Measurements from ENCODE around the gene HES7. TPM values are rescaled to one million over a fixed set of nuclear protein-coding genes. Genes with fewer than 3 reads are reported as not detected.

The HES7 gene
- total RNA-seq, 1 experiment from 2014 or later, result 3.1 TPM

DNA sequence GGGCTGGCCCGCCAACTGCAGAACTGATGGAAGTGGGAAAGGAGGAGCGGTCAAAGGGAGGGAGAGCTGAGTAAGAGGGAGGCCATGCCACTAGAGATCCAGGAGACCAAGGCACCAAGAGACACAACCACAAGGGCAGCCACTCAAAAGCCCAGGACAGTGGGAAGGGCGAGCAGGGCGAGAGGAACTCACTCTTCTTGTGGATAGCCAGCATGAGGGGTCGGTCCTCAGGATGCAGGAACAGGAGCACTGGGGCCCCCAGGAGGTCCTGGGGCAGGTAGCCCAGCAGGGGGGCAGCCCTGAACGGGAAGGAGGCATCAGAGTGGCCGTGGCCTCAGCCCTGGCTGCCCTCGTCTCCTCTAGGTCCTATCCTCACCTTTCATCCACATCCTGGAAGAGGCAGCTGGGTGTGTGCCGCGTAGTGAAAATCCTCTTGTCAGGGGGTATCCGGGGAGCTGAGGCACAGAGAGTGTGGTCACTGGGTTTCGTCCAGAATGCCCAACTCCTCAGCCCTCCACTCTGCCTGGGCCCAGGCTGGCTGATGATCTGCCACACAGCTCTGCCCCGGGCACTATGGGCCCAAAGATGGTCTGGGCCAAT, 24.0 kb upstream of the HES7 start:
- no peak for DNase-seq (ENCODE audit: low spot score)
- Mint-ChIP-seq H3K4me3 (no peak overlapping the region), H3K27ac (no peak overlapping the region), H3K36me3 (peaks cover 36% of the 10 kb centered on the region), H3K27me3 (ENCODE audit: low read depth) (no peaks in the 10 kb centered on the region), H3K9me3 (no peaks in the 10 kb centered on the region), H3K4me1 (peaks cover 6% of the 10 kb centered on the region)
- ChIA-PET POLR2A (no interaction called here), CTCF (no interaction called here)
- TF ChIP-seq, protein P1, sequence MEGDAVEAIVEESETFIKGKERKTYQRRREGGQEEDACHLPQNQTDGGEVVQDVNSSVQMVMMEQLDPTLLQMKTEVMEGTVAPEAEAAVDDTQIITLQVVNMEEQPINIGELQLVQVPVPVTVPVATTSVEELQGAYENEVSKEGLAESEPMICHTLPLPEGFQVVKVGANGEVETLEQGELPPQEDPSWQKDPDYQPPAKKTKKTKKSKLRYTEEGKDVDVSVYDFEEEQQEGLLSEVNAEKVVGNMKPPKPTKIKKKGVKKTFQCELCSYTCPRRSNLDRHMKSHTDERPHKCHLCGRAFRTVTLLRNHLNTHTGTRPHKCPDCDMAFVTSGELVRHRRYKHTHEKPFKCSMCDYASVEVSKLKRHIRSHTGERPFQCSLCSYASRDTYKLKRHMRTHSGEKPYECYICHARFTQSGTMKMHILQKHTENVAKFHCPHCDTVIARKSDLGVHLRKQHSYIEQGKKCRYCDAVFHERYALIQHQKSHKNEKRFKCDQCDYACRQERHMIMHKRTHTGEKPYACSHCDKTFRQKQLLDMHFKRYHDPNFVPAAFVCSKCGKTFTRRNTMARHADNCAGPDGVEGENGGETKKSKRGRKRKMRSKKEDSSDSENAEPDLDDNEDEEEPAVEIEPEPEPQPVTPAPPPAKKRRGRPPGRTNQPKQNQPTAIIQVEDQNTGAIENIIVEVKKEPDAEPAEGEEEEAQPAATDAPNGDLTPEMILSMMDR (IDR thresholded peaks at IDR 0.05), result no peak
- TF ChIP-seq SOX15 (CRISPR knock-in tag; IDR thresholded peaks at IDR 0.05) (no peak), JUN (CRISPR knock-in tag; IDR thresholded peaks at IDR 0.05) (no peak)
- TF ChIP-seq, protein P2, sequence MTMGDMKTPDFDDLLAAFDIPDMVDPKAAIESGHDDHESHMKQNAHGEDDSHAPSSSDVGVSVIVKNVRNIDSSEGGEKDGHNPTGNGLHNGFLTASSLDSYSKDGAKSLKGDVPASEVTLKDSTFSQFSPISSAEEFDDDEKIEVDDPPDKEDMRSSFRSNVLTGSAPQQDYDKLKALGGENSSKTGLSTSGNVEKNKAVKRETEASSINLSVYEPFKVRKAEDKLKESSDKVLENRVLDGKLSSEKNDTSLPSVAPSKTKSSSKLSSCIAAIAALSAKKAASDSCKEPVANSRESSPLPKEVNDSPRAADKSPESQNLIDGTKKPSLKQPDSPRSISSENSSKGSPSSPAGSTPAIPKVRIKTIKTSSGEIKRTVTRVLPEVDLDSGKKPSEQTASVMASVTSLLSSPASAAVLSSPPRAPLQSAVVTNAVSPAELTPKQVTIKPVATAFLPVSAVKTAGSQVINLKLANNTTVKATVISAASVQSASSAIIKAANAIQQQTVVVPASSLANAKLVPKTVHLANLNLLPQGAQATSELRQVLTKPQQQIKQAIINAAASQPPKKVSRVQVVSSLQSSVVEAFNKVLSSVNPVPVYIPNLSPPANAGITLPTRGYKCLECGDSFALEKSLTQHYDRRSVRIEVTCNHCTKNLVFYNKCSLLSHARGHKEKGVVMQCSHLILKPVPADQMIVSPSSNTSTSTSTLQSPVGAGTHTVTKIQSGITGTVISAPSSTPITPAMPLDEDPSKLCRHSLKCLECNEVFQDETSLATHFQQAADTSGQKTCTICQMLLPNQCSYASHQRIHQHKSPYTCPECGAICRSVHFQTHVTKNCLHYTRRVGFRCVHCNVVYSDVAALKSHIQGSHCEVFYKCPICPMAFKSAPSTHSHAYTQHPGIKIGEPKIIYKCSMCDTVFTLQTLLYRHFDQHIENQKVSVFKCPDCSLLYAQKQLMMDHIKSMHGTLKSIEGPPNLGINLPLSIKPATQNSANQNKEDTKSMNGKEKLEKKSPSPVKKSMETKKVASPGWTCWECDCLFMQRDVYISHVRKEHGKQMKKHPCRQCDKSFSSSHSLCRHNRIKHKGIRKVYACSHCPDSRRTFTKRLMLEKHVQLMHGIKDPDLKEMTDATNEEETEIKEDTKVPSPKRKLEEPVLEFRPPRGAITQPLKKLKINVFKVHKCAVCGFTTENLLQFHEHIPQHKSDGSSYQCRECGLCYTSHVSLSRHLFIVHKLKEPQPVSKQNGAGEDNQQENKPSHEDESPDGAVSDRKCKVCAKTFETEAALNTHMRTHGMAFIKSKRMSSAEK (CRISPR knock-in tag; IDR thresholded peaks at IDR 0.05; ENCODE audit: borderline replicate concordance), result no peak
- ATAC-seq, result no peak

DNA sequence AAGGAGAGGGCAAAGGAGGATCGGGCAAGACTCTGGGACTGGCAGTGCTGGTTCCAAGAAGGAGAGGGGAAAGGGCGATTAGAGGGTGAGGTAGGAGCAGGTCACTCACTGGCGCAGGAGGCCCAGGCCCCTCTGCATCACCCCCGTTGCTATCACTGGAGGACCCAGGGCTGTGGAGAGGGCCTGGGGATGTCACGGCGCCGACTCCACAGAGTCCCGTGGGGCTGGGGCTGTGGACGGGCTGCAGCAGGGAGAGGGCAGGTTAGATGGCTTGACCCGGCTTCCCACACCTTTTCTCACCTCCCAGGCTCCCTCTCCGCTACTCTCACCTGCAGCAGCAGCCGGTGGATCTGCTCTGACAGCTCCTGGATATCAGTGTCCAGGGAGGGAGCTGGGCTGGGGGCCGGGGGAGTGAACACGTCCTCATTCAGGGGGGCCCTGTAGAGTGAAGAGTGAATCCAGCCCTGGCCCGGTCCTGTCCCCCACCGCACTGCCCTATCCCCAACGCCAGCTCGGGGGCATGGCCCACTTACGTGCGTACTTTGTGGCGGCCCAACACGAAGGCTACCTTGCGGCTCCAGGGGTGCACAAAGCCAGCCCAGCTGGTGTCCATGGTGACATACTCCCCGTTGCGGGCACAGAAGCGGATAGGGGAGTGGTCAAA, 23.4 kb upstream of the HES7 start:
- ChIA-PET CTCF (no interaction called here), POLR2A (no interaction called here)
- TF ChIP-seq, protein P3, sequence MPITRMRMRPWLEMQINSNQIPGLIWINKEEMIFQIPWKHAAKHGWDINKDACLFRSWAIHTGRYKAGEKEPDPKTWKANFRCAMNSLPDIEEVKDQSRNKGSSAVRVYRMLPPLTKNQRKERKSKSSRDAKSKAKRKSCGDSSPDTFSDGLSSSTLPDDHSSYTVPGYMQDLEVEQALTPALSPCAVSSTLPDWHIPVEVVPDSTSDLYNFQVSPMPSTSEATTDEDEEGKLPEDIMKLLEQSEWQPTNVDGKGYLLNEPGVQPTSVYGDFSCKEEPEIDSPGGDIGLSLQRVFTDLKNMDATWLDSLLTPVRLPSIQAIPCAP (CRISPR knock-in tag; IDR thresholded peaks at IDR 0.05), result no peak
- TF ChIP-seq ZNF232 (CRISPR knock-in tag; IDR thresholded peaks at IDR 0.05) (no peak), ATF1 (CRISPR knock-in tag; IDR thresholded peaks at IDR 0.05) (no peak)
- no peak for ATAC-seq
- peaks cover 36% of the 10 kb centered on the region for H3K36me3 Mint-ChIP-seq
- H3K4me1 Mint-ChIP-seq, result no peaks in the 10 kb centered on the region; the same call in 1 of the 2 replicates
- no peak overlapping the region for H3K4me3 Mint-ChIP-seq
- DNase-seq (ENCODE audit: low spot score), result no peak
- no peak overlapping the region for H3K27ac Mint-ChIP-seq
- H3K9me3 Mint-ChIP-seq, result no peaks in the 10 kb centered on the region
- no peaks in the 10 kb centered on the region for H3K27me3 Mint-ChIP-seq (ENCODE audit: low read depth)

DNA sequence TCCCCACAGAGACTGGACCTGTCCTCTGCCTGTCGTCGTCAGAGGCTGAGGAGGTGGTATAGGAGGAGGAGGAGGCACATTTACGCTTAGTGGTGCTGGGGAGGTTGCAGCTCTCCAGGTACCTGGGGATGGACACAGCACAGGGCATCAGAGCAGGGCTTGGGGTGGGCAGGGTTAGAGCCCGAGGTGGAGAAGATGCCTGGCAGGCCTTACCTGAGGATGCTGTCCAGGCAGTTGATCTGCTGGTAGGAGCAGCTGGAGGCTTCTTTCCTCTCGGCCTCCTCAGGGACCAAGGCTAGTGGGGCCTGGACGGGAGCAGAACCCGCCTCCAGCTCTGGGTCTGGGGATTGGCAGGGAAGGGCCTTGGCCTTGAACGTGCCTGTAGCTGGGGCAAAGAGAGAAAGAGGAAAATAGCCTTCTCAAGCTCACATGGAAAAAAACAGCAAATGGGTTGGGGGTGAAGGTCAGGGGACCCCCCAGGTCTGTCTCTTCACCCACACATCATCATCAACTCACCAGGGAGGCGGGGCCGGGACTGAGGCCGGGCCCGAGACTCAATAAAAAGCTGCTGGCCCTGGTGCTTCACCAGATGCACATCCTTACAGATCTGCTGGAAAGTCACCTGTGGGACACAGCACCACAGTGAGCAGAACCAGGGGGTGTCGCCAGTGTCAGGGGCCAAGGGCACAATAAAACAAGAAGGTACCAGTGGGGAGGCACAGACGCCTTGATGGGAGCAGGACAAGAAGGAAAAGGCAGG, 22.7 kb upstream of the HES7 start:
- no peak for ATAC-seq
- ChIA-PET POLR2A (no interaction called here), CTCF (interaction anchor here (0.9 kb wide), 1 partner anchor 73 kb away, joined by 3 read pairs; no protein-coding TSS in a partner anchor)
- Mint-ChIP-seq H3K27ac (no peak overlapping the region), H3K4me3 (no peak overlapping the region), H3K4me1 (no peaks in the 10 kb centered on the region; the same call in 1 of the 2 replicates), H3K9me3 (no peaks in the 10 kb centered on the region), H3K27me3 (ENCODE audit: low read depth) (no peaks in the 10 kb centered on the region), H3K36me3 (peaks cover 39% of the 10 kb centered on the region)
- DNase-seq (ENCODE audit: low spot score), result no peak
- TF ChIP-seq HMGA2 (CRISPR knock-in tag; IDR thresholded peaks at IDR 0.05), result no peak
- TF ChIP-seq, protein P4, sequence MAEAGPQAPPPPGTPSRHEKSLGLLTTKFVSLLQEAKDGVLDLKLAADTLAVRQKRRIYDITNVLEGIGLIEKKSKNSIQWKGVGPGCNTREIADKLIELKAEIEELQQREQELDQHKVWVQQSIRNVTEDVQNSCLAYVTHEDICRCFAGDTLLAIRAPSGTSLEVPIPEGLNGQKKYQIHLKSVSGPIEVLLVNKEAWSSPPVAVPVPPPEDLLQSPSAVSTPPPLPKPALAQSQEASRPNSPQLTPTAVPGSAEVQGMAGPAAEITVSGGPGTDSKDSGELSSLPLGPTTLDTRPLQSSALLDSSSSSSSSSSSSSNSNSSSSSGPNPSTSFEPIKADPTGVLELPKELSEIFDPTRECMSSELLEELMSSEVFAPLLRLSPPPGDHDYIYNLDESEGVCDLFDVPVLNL (CRISPR knock-in tag; IDR thresholded peaks at IDR 0.05; ENCODE audit: borderline replicate concordance, low read depth), result no peak
- TF ChIP-seq TP53 (CRISPR knock-in tag; IDR thresholded peaks at IDR 0.05), result no peak
- TF ChIP-seq, protein P5, sequence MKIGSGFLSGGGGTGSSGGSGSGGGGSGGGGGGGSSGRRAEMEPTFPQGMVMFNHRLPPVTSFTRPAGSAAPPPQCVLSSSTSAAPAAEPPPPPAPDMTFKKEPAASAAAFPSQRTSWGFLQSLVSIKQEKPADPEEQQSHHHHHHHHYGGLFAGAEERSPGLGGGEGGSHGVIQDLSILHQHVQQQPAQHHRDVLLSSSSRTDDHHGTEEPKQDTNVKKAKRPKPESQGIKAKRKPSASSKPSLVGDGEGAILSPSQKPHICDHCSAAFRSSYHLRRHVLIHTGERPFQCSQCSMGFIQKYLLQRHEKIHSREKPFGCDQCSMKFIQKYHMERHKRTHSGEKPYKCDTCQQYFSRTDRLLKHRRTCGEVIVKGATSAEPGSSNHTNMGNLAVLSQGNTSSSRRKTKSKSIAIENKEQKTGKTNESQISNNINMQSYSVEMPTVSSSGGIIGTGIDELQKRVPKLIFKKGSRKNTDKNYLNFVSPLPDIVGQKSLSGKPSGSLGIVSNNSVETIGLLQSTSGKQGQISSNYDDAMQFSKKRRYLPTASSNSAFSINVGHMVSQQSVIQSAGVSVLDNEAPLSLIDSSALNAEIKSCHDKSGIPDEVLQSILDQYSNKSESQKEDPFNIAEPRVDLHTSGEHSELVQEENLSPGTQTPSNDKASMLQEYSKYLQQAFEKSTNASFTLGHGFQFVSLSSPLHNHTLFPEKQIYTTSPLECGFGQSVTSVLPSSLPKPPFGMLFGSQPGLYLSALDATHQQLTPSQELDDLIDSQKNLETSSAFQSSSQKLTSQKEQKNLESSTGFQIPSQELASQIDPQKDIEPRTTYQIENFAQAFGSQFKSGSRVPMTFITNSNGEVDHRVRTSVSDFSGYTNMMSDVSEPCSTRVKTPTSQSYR (CRISPR knock-in tag; IDR thresholded peaks at IDR 0.05), result no peak
- no peak for TF ChIP-seq JUN (CRISPR knock-in tag; IDR thresholded peaks at IDR 0.05)
- TF ChIP-seq, protein P6, sequence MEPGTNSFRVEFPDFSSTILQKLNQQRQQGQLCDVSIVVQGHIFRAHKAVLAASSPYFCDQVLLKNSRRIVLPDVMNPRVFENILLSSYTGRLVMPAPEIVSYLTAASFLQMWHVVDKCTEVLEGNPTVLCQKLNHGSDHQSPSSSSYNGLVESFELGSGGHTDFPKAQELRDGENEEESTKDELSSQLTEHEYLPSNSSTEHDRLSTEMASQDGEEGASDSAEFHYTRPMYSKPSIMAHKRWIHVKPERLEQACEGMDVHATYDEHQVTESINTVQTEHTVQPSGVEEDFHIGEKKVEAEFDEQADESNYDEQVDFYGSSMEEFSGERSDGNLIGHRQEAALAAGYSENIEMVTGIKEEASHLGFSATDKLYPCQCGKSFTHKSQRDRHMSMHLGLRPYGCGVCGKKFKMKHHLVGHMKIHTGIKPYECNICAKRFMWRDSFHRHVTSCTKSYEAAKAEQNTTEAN (CRISPR knock-in tag; IDR thresholded peaks at IDR 0.05), result no peak
- no peak for TF ChIP-seq FOXP1 (CRISPR knock-in tag; IDR thresholded peaks at IDR 0.05; ENCODE audit: borderline replicate concordance)
- TF ChIP-seq CBFB (CRISPR knock-in tag; IDR thresholded peaks at IDR 0.05; ENCODE audit: low read depth), result no peak
- TF ChIP-seq, protein P7, sequence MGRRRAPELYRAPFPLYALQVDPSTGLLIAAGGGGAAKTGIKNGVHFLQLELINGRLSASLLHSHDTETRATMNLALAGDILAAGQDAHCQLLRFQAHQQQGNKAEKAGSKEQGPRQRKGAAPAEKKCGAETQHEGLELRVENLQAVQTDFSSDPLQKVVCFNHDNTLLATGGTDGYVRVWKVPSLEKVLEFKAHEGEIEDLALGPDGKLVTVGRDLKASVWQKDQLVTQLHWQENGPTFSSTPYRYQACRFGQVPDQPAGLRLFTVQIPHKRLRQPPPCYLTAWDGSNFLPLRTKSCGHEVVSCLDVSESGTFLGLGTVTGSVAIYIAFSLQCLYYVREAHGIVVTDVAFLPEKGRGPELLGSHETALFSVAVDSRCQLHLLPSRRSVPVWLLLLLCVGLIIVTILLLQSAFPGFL (CRISPR knock-in tag; IDR thresholded peaks at IDR 0.05; ENCODE audit: borderline replicate concordance), result no peak
